ENCODE results near the gene PTH1R.

Gene PTH1R

DNA sequence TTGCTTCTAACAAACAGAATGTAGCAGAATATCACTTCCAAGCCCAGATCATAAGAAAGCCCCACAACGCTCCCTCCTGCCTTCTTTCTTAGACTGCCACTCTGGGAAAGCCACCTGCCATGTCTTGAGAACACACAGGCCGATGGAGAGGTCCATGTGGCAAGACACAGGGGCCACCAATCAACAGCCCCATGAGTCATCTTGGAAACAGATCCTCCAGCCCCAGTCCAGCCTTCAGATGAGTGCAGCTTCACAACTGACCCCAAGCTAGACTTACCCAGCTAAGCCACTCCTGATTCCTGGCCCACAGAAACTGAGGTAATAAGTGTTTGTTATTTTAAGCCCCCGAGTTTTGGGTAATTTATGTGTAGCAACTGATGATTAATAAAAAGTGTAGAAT lies 39.7 kb downstream of the PTH1R start:
- no peak for DNase-seq

DNA sequence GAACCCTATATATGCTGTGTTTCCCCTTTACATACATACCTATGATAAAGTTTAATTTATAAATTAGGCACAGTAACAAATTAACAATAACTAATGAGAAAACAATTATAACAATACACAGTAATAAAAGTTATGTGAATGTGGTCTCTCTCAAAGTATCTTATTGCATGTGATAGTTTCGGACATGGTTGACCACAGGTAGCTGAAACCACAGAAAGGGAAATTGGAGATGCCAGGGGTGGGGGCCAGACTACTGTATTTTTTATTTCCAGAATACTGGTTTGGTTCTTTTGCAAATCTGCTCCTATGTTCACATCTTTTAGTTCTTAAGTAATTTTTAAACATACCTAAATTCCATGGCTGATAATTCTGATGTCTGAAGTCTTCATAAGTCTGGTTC lies 40.7 kb downstream of the PTH1R start:
- no peak for DNase-seq

DNA sequence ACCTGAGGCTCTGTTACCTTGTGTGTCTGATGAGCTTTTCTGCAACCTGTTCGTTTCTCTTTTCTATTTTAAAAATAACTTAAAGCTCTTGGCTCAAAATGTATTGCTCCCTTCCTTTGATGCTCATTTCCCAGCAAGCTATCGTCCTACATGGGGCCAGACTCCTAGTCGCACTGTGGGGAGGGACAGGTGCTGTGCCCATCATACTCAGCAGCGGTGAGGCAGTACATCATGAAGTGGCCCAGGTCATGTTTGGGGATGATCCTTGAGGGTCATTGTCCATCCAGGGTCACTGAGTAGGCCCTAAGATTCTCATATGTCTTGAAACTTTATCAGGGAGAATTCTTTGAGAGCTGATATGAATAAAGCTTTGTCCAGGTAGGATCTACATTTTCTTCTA lies 41.1 kb downstream of the PTH1R start:
- no peak for DNase-seq

DNA sequence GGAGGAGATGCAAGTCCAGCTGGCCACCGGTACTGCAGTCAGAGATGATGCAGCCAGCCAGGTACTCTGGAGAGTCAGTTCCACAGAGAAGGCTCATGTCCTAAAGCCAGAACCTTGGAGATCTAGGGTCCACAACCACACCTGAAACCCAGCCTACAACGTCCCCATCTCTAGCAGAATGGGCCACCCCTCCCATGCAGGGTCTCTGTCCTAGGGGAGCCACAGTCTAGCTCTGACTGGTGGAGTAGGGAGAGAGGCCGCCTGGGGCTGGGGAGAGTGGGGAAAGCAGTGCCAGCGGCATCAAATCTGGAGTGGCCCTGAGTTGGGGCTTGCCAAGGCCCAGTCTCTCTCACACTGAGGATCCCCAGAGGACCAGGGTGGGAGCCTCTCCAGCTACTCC lies 43.5 kb downstream of the PTH1R start:
- no peak for DNase-seq

DNA sequence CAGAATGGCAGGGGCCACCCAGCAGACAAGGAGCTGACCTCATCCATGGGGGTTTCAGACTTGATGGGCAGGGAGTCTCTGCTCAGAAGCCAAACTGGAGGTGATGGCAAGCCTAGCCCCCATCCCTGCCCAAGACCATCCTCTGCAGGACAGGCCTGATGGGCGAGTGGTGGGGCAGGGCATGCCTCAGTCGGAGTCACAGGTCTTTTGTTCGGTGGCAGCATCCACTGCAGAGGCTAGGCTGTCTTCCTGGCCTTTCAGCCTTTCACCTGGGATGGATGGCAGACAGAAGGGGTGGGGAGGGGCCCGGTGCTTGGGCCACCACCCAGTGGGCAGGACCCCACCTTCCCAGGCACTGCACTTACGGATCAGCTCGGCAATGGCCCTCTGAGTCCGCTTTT lies 44.4 kb downstream of the PTH1R start:
- no peak for DNase-seq

DNA sequence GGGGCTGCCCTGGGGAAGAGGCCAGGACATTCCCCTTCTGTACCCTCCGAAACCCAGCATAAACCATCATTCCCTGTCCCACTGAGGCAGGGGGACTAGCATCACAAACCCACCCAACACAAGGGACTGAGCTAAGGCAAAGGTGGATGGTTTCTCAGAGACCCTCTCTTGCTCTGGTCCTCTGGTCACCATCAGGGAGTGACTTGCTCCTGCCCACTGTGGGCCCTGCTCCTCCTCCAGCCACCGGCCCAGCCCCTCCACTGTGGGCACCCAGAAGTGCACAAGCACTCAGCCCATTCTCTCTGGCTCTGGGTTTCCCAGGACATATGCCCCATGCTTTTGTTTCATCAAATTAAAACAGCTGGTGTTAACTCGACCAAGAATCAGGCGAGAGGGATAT lies 44.9 kb downstream of the PTH1R start:
- DNase-seq, result no peak

DNA sequence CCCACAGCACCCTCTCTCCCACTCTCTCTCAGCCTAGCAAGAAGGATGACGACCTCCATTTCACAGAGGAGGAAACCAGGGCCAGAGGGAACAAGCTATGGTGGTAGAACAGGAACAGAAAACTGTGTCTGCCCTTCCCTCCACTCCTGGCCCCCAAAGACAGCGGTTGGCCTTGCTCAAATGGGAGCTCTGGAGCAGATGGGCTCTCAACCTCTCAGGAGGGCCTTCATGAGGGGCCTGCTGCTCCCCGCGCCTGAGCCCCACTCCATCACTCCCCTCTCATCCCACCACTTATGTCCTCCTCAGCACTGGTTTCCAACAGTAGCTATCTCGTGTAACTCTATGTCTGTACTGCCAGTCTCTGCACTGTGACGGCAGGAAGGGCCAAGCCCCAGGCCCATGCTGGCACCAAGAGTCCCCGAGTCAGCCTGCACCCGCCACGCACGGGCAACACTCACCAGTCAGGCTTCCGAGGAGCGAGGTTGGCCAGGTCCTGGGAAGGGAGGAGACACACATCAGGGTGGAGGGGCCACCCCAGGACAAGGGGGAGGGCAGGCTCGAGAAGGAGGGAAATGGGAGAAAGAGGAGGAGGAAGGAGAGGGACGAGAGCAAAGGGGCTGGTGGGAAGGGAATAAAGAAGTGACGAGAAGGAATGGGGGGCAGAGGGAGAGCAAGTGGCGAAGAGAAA lies 45.5 kb downstream of the PTH1R start:
- no peak for DNase-seq

DNA sequence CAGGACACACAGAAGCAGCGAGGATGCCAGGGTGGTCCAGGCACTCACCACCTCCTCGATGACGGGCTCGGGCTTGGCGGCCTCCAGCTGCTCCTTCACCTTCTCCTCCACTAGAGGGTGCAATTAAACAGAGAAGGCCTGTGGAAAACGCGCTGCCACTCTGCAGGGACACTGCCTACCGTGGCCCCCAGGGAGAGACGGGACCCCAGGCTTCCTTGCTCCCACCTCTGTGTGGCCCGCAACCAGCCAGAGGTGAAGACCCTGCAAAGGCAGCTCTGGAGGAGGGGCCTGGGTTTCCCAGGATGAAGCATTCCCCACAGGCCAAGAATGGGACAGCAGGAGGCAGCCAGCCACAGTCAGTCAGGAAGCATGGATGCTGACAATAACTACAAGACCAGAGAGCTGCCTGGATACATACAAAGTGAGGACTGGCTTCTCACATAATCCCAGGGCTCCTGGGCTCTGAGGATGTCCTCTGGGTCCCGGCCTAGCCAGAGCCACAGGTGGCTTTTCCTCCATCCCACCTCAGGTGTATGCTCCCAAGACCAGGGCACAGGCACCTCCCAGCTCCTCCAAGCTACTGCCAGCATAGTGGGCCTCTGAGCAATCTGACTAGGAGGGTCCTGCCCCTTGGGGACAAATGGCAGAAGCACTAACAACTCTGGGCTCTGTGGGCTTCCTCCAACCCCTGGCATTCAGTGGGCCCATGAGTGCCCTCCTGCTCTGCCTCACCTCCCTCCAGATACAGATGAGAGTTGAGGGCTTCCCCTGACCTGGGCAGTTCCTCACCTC lies 46.2 kb downstream of the PTH1R start:
- no peak for DNase-seq

DNA sequence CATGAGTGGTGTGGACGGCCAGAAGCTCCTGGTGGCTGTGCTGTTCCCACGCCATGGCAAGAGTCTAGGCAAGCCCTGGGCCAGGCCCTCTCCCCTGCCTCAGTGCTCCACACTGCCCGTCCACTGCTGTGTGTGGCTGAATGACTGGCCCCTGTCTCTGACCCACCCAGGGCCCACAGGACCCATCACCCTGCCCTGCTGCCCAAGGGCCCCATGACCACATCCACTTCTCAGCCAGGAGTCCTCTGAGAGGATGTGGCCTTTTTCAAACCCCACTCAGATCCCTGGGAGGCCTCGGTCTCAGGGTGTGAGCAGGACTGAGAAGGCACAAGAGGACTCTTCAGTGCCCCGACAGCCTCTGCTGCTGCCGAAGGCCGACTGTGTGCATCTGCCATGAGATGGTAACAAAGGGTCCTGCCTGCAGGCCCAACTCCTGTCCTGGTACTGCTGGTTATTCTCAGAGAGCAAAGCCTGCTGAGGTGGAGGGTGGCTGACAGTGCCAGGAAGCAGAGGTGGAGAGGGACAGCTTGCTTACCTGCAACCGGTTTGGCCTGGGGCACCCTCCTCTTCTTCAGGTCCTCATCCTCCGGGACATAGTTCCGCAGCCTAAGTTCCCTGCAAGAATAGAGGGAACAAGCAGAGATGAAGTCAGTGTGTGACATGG lies 47.5 kb downstream of the PTH1R start:
- DNase-seq, result no peak

DNA sequence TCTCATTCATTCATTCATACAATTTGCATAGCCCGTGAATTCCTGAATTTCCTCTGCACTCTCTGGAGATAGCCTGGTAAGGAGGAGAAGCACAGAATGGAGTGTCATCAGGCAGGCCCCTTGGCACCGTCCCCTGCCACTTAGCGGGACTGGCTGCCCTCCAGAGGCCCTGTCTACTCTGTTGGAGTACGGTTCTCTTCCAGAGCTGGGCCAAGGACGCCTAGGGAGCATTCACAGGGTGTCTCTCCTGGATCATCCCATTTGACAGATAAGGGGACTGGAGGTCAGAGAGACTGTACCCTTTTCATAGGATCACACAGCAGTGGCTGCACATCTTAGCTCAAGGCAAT lies 48.0 kb downstream of the PTH1R start:
- DNase-seq, result no peak

DNA sequence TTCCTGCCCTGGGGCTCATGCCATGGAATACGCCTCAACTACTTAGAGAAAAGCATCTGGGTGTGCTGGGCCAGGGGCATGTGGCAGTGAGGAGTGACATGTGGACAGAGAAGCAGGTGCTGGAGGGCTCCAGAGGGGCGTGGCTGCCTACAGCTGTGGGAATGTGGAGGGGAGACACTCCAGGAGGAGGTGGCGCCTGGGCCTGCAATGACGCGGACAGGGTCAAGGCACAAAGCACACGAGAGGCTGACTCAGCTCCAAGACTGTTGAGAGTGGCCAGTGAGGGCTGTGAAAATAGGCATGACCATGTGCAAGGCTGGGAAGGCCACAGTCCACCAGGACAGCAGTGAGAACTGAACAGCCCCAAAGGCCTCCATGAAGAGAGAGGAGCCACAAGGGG lies 48.5 kb downstream of the PTH1R start:
- DNase-seq, result no peak

DNA sequence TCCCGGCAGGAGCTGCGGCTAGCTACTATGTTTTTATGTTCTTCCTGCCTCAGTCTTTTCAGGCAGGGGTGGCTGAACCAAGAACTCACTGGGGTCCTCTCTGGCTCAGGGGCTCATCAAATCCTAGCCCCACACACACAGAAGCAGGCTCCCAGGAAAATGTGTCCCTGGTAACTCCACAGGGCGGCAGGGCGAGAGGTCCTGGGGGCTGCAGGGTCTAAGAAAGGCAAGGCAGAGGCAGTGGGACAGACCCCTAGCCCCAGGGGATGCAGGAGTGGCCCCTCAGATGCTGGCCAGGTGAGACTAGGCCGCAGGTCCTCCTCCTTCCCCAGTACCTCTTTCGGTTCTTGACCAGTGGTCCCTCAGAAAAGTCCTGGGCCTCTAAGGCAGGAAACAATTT lies 48.9 kb downstream of the PTH1R start:
- DNase-seq, result no peak

DNA sequence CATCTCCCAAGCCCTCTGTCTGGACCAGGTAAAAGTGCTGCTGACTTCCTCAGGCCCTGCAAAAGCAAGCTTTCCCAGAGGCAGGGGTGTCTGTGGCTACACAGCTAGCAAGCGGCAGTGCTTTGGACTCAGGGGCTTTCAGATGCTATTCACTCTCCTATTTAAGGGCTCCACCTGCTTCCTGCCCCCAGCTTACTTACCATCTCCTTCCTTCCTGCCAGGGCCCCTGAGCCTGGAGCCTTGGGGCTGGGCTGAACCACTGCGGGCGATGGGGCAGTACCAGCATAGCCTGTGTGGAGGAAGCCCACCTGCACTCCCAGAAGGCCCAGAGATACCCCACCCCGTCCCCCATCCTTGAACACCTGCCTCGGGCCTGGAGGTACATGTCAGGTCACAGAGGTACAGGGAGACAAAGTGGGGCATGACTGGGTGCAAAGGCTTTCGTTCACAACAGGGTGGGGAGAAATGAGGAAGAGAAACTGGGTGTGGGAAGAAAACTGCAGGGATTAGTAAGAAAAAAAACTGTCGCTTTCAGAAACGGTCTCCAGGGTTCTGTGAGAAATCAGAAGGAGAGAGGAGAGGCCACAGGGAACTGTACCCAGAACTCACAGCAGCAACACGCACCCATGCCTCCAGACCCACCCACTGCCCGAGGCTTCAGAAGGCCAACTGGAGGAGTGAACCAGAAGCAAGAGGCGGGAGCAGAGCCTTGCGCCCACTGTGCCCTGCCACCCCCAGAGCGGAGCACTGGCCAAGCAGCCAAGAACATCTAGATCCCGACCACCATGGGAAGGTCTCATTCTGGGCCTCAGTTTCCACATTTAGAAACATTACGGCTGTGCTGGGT lies 49.6 kb downstream of the PTH1R start:
- DNase-seq, result no peak

DNA sequence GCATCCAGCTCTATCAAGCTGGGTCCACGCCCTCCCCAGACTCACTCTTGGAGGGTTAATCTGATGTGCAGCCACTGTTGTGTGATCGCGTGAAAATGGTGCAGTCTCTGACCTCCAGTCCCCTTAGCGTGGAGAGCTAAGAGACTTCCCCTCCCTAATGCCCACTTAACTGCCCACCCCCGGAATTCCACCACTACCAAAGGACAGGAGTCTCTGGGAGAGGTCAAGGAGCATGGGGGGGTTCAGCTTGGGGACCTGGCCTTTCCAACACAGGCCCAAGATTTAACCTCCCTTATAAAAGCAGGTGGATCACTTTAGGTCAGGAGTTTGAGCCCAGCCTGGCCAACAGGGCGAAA lies 50.2 kb downstream of the PTH1R start:
- no peak for DNase-seq

DNA sequence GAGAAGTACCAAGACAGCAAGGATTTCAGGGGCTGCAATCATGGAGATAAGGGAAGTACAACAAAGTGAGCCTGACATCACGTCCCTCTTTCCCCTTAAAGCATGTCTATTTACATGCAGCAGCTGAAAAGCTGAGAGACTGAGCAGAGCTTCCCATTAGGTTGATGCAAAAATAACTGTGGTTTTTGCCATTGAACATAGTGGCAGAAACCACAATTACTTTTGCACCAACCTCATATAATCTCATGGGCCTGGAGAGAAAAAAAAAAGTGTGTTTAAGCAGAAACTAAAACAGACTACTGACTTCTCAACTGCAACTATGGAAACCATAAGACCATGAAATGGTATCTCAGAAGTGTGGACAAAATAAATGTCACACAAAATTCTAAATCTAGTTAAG lies 50.8 kb downstream of the PTH1R start:
- no peak for DNase-seq

DNA sequence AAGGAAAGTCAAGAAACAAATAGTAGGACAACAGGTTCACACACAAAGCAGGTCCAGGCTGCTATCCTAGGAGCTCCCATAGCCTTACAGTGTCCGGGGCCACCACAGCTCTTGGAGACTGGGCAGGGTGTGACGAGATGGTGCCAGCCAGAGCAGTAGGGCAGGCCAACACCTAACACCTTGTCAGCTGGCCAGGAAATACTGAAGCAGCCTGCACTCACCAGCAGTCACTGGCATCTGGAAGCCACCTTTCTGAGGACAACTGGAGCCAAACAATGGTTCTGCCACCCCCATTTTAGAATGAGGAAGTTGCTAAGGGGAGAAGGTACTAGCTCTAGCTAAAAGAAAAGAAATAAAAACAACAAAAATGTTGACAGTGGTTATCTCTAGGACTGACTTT lies 51.8 kb downstream of the PTH1R start:
- no peak for DNase-seq

DNA sequence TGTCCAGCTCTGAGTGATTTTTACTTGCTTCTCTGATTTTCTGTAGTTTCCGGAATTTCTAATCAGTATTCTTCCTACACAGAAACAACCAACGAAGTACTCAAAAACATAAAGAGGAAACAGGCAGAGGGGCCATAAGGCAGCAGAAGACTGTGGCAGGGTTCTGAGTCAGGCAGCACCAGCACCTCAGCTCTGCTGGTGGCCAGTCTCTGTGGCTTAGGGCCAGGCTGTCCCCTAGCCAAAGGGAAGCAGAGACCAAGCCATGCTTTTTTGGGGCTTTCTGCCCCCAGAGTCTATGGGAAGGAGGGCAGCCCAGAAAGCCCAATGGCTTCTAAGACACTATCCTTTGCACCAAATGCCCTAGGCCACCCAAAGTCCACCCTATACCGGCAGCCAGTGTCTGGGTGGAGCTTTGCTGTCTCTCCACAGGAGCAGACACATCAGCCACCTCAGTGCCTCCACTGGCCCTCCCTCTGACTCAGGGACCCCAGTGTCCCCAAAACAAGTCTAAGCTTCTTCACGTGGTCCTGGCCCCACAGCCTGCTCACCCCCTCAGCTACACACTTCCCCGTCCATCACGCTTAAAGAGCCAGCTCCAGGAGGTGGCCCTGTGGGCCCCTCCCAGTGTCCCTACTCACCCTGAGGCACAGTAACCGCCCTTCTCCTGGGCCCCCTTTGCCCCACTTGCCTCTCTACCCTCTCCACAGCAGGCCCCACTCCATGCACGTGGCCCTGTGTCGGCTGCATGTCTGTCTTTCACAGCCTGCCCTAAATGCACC lies 52.8 kb downstream of the PTH1R start:
- no peak for DNase-seq

DNA sequence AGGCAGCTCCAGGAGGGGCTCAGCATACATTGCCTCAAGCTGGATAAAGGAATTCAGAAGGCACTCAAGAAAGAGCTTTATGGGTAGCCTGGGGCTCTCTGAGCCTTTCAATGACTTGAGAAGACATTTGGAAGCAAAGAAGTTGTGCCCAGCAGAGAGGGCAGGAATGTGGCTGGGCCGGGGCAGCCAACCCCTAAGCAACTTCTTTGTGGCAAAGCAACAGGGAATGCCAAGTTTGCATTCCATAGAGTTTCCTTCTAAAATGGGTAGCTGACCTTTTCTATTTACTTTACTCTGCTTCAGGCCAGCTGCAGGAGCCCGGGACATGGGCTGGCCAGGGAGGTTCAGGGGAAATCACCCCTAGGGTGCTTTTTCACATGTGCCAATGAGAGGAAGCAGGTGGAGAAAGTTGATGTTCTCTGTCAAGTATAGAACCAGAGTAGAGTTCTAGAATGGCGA lies 53.5 kb downstream of the PTH1R start:
- no peak for DNase-seq

DNA sequence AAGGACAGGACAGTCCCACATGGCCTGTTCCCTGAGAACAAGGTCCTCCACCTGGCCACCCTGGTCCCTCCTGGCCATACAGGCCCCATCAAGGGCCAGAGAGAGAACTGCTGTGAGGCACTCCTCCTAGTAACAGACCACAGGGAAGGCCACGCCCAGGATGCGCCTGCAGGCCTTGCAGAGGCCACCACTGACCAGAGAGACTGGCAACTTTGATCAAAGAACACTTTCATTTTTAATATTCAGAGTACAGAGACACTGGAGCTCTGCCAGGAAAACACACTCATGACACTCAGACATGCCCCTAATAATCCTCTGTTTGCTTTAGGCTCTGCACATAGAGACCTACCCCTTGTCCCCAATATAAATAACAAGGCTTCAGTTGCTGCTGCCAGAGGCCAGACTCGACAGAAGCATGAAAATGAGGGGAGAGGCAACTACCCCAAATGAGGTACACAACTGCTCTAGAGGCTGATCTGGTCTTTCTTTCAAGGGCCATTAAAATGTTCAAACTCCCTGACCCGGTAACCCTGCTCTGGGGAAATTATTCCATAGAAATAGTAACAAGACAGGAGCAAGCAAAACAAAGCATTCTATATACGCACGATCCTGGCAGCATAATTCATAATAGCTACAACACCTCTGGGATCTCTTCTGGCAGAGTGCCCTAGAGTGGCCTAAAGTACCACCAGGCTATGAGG lies 54.3 kb downstream of the PTH1R start:
- DNase-seq, result no peak

DNA sequence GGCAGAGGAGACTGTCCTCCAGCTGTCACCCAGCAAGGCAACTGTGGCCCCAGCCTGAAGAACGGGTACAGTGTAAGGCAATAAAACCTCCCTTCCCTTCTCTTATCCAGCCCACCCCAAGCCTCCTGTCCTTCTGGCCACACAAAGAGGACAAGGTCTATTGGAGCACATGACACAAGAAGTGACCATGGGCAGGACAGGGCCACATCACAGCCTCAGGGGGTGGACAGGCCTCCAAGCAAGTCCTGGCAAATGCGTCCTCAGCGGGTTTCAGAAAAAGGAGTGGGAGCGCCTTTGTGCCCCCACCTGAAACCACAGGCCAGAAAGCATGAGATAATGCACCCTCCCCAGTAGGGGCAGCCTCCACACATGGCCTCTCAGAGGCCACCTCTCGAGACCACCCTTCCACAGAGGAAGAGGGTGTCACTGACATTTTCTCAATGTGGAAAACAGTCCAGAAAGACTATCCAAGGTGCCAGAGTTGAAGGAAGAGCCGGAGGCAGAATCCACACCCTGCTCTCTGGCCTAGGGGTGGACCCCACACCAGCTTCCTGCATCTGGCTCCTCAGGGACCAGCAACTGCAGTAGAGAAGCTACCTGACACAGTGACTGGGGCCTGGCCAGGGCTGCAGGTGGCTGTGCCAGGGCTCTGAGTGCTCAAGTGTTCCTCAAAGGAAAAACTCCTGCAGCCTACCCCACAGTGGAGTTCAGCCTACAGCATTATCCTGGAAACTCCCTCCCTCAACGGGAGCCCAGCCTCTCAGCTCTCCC lies 55.1 kb downstream of the PTH1R start:
- no peak for DNase-seq

DNA sequence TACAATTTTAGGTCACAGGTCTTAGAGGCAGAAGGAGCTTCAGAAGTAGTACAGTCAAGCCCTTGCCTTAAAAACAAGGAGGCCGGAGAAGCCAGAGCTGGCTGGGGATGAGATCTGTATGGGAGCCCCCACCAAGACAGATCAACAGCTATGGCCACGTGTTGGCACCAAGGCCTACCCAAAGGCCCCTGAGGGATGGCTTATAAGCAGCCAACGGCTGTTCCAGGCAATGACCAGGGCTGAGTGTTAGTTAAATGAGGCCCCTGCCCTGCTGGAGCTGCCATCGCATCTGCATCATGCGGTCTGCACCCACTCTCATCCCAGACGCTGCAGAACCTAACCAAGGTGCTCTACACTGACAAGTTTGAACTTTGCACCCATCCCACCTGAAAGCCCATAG lies 55.7 kb downstream of the PTH1R start:
- no peak for DNase-seq

Measured in NCI-H1436 (cell line).